Activated effector memory CD4-positive, alpha-beta T cell treated with anti-CD3 and anti-CD28 coated beads, Interleukin-2, amount 50 U/mL, for 16 hours (primary cell): ENCODE results near the gene RPS6KC1.
"Not testable (repeated sequence)": the region's sequence is repeated elsewhere in the genome, so short reads cannot be mapped to it uniquely, and the experiment has no call there.

Experiments
- DNase-seq: peaks from one replicate; pipeline ENCODE4 v3.0.0-alpha.2; 2020

The RPS6KC1 gene

GRCh38 chr1:213054733-213055591, 3.9 kb downstream of the RPS6KC1 start:
- no peak for DNase-seq

GRCh38 chr1:213055767-213056166, 4.7 kb downstream of the RPS6KC1 start:
- no peak for DNase-seq

GRCh38 chr1:213057264-213058059, 6.4 kb downstream of the RPS6KC1 start:
- DNase-seq, result no peak

GRCh38 chr1:213060836-213061235, 9.8 kb downstream of the RPS6KC1 start:
- DNase-seq, result no peak

- DNase-seq, result no peak
These were observed 10.2 kb downstream of the RPS6KC1 start for GRCh38 chr1:213061263-213061662.

GRCh38 chr1:213065800-213066199, 14.8 kb downstream of the RPS6KC1 start:
- no peak for DNase-seq

- DNase-seq, result no peak
These were observed 15.3 kb downstream of the RPS6KC1 start for GRCh38 chr1:213066363-213066762.

GRCh38 chr1:213067352-213067751, 16.3 kb downstream of the RPS6KC1 start:
- no peak for DNase-seq

- no peak for DNase-seq
These were observed 19.4 kb downstream of the RPS6KC1 start for GRCh38 chr1:213070406-213070805.

- no peak for DNase-seq
These were observed 24.7 kb downstream of the RPS6KC1 start for GRCh38 chr1:213075725-213076124.

- DNase-seq, result no peak
These were observed 31.5 kb downstream of the RPS6KC1 start for GRCh38 chr1:213082420-213083111.

- no peak for DNase-seq
These were observed 32.0 kb downstream of the RPS6KC1 start for GRCh38 chr1:213083112-213083445.

- DNase-seq, result no peak
These were observed 36.9 kb downstream of the RPS6KC1 start for GRCh38 chr1:213087911-213088310.

GRCh38 chr1:213089924-213090677, 39.1 kb downstream of the RPS6KC1 start:
- DNase-seq, result no peak

GRCh38 chr1:213094446-213094845, 43.4 kb downstream of the RPS6KC1 start:
- DNase-seq, result no peak

GRCh38 chr1:213095467-213095866, 44.4 kb downstream of the RPS6KC1 start:
- DNase-seq, result no peak

GRCh38 chr1:213099682-213100399, 48.8 kb downstream of the RPS6KC1 start:
- DNase-seq, result no peak

- DNase-seq, result not testable (repeated sequence)
These were observed 49.5 kb downstream of the RPS6KC1 start for GRCh38 chr1:213100565-213100964.

GRCh38 chr1:213103377-213104306, 52.6 kb downstream of the RPS6KC1 start:
- DNase-seq, result no peak

GRCh38 chr1:213104604-213105003, 53.6 kb downstream of the RPS6KC1 start:
- DNase-seq, result no peak

GRCh38 chr1:213106298-213106697, 55.3 kb downstream of the RPS6KC1 start:
- DNase-seq, result no peak
